GM23338 (cell line): ENCODE results near the gene CUX1. TPM values are rescaled to one million over a fixed set of nuclear protein-coding genes. Genes with fewer than 3 reads are reported as not detected.

Source experiments
- ATAC-seq: fragments of 200-7000 bp; cut with Tn5 transposase; 3 replicates; pipeline ENCODE4 v1.9.1; 2020
- DNase-seq: peaks from one replicate; pipeline ENCODE4 v3.0.0-alpha.2; 2015; ENCODE audit warnings: low spot score
- H2AFZ ChIP-seq: fragments of 200-600 bp; sonication (generic); 2 replicates; pipeline ENCODE4 v1.8.0; 2016; ENCODE audit warnings: antibody characterized with exemption, mild to moderate bottlenecking, moderate library complexity
- H3F3A ChIP-seq: fragments of 200-600 bp; sonication (generic); replicated peaks from 2 replicates; pipeline ENCODE4 v1.8.0; 2017; ENCODE audit warnings: antibody characterized with exemption, mixed run types, low read depth
- H3K27ac ChIP-seq: fragments of 200-600 bp; sonication (generic); 2 replicates; pipeline ENCODE4 v1.6.1; 2016; ENCODE audit warnings: low read depth
- H3K27me3 ChIP-seq: fragments of 200-600 bp; sonication (generic); 2 replicates; pipeline ENCODE4 v1.8.0; 2016; ENCODE audit warnings: mild to moderate bottlenecking, mixed run types, moderate library complexity; ENCODE audit not compliant: insufficient read depth
- H3K36me3 ChIP-seq: fragments of 200-600 bp; sonication (generic); 2 replicates; pipeline ENCODE4 v1.8.0; 2016; ENCODE audit warnings: mild to moderate bottlenecking; ENCODE audit not compliant: insufficient read depth
- H3K4me1 ChIP-seq: fragments of 200-600 bp; sonication (generic); 2 replicates; pipeline ENCODE4 v1.8.0; 2016; ENCODE audit warnings: mild to moderate bottlenecking, moderate library complexity; ENCODE audit not compliant: insufficient read depth
- H3K4me2 ChIP-seq: fragments of 200-600 bp; sonication (generic); 2 replicates; pipeline ENCODE4 v1.7.1; 2017; ENCODE audit warnings: mixed run types
- H3K4me3 ChIP-seq: fragments of 200-600 bp; sonication (generic); 2 replicates; pipeline ENCODE4 v1.6.1; 2016; ENCODE audit warnings: mixed run types
- H3K79me2 ChIP-seq: fragments of 200-600 bp; sonication (generic); replicated peaks from 2 replicates; pipeline ENCODE4 v1.8.0; 2017; ENCODE audit warnings: mild to moderate bottlenecking; ENCODE audit not compliant: insufficient read depth
- H3K9me2 ChIP-seq: fragments of 200-600 bp; sonication (generic); 2 replicates; pipeline ENCODE4 v1.8.0; 2017; ENCODE audit not compliant: insufficient read depth
- H4K20me1 ChIP-seq: fragments of 200-600 bp; sonication (generic); replicated peaks from 2 replicates; pipeline ENCODE4 v1.8.0; 2017; ENCODE audit warnings: mild to moderate bottlenecking; ENCODE audit not compliant: insufficient read depth
- H3K27ac Mint-ChIP-seq: 2 replicates; pipeline ENCODE4 v1.8.0; 2020; ENCODE audit warnings: inconsistent platforms, mild to moderate bottlenecking, moderate library complexity, mixed read lengths
- H3K27me3 Mint-ChIP-seq: 3 replicates; pipeline ENCODE4 v1.8.0; 2022; ENCODE audit warnings: low read depth, mild to moderate bottlenecking, moderate library complexity, mixed read lengths, inconsistent platforms; ENCODE audit not compliant: insufficient read depth, poor library complexity
- H3K36me3 Mint-ChIP-seq: 3 replicates; pipeline ENCODE4 v1.8.0; 2021; ENCODE audit warnings: low read depth, mild to moderate bottlenecking, inconsistent platforms, moderate library complexity, mixed read lengths
- H3K4me1 Mint-ChIP-seq: 3 replicates; pipeline ENCODE4 v1.8.0; 2020; ENCODE audit warnings: mild to moderate bottlenecking, inconsistent platforms, mixed read lengths
- H3K4me3 Mint-ChIP-seq: 3 replicates; pipeline ENCODE4 v1.8.0; 2021; ENCODE audit warnings: moderate library complexity, mild to moderate bottlenecking, inconsistent platforms, mixed read lengths
- H3K9me3 Mint-ChIP-seq: 3 replicates; pipeline ENCODE4 v1.8.0; 2020; ENCODE audit warnings: moderate library complexity, mild to moderate bottlenecking, inconsistent platforms, mixed read lengths
- CREB1 ChIP-seq: fragments of 250-450 bp; sonication (Bioruptor Pico); IDR thresholded peaks from 2 replicates; pipeline ENCODE4 v1.5.0; 2020; ENCODE audit warnings: low read depth, mild to moderate bottlenecking, moderate library complexity
- ETS1 ChIP-seq: IDR thresholded peaks from 2 replicates; pipeline ENCODE4 v1.6.1; 2016; ENCODE audit warnings: antibody characterized with exemption
- EZH2 ChIP-seq: fragments of 200-600 bp; sonication (generic); IDR thresholded peaks from one replicate; pipeline ENCODE4 v1.8.0; 2017; ENCODE audit warnings: antibody characterized with exemption, mild to moderate bottlenecking, low read depth; ENCODE audit not compliant: unreplicated experiment
- EZH2phosphoT487 ChIP-seq: fragments of 200-600 bp; sonication (generic); IDR thresholded peaks from one replicate; pipeline ENCODE4 v1.8.1; 2018; ENCODE audit warnings: antibody characterized with exemption; ENCODE audit not compliant: unreplicated experiment
- JUNB ChIP-seq: IDR thresholded peaks from one replicate; pipeline ENCODE4 v1.6.1; 2016; ENCODE audit warnings: antibody characterized with exemption; ENCODE audit not compliant: unreplicated experiment
- NANOG ChIP-seq: IDR thresholded peaks from 2 replicates; pipeline ENCODE4 v1.6.1; 2016; ENCODE audit warnings: antibody characterized with exemption, borderline replicate concordance
- POLR2AphosphoS5 ChIP-seq: IDR thresholded peaks from 2 replicates; pipeline ENCODE4 v1.6.1; 2016; ENCODE audit warnings: antibody characterized with exemption, low read depth
- REST ChIP-seq: IDR thresholded peaks from one replicate; pipeline ENCODE4 v1.6.1; 2018; ENCODE audit warnings: antibody characterized with exemption; ENCODE audit not compliant: unreplicated experiment
- STAT1 ChIP-seq: IDR thresholded peaks from one replicate; pipeline ENCODE4 v1.6.1; 2016; ENCODE audit warnings: antibody characterized with exemption; ENCODE audit not compliant: unreplicated experiment
- ZNF114 ChIP-seq: fragments of 250-450 bp; sonication (Bioruptor Pico); IDR thresholded peaks from 2 replicates; pipeline ENCODE4 v1.5.0; 2020; ENCODE audit warnings: mild to moderate bottlenecking, moderate library complexity
- ZNF331 ChIP-seq: fragments of 250-450 bp; sonication (Bioruptor Pico); IDR thresholded peaks from 2 replicates; pipeline ENCODE4 v1.5.0; 2020; ENCODE audit warnings: low read depth, mild to moderate bottlenecking, moderate library complexity
- ZNF462 ChIP-seq: fragments of 250-450 bp; sonication (Bioruptor Pico); IDR thresholded peaks from 2 replicates; pipeline ENCODE4 v1.5.0; 2020; ENCODE audit warnings: mild to moderate bottlenecking, moderate library complexity
- polyA plus RNA-seq: library from polyadenylated mRNA; unstranded; fragments of >200 nt; fragmentation: Nextera tagmentation; extraction: Ambion mirVana; gene quantifications from 2 replicates; pipeline ENCODE4 v1.2.1, GENCODE V29; 2016
- total RNA-seq: library from RNA; depleted of rRNA; stranded (reverse); fragments of >200 nt; shearing (Covaris generic); gene quantifications from 2 replicates; pipeline ENCODE4 v1.2.3, GENCODE V29; 2014

CUX1 gene
- total and polyA plus RNA-seq, 2 experiments from 2014 or later, result 49.9 to 64.0 TPM

- Histone ChIP-seq H3K36me3 (0 out of 2 replicates have a peak, but pooled peaks cover 6% of the 10 kb centered on the region), H2AFZ (no peak overlapping the region), H4K20me1 (no peaks in the 10 kb centered on the region; the same call in 1 of the 2 replicates), H3K27ac (no peak overlapping the region), H3K79me2 (0 out of 2 replicates have a peak, but pooled peaks cover 4% of the 10 kb centered on the region), H3K27me3 (no peaks in the 10 kb centered on the region), H3K9me2 (no peaks in the 10 kb centered on the region), H3F3A (peaks cover 6% of the 10 kb centered on the region; the same call in 1 of the 2 replicates), H3K4me1 (peaks cover 26% of the 10 kb centered on the region), H3K4me2 (no peak overlapping the region), H3K4me3 (no peak overlapping the region)
- Mint-ChIP-seq H3K9me3 (no peaks in the 10 kb centered on the region), H3K4me1 (peaks cover 26% of the 10 kb centered on the region), H3K36me3 (peaks cover 14% of the 10 kb centered on the region), H3K27ac (no peak overlapping the region), H3K4me3 (no peak overlapping the region), H3K27me3 (peaks cover 5% of the 10 kb centered on the region)
- TF ChIP-seq ETS1 (no peak), ZNF331 (CRISPR knock-in tag) (no peak), EZH2 (no peak), JUNB (no peak), CREB1 (no peak), EZH2phosphoT487 (no peak), REST (no peak), NANOG (no peak), ZNF114 (no peak), ZNF462 (no peak), POLR2AphosphoS5 (no peak), STAT1 (no peak)
- no peak for DNase-seq
- ATAC-seq, result no peak
Measured at GRCh38 chr7:102148799-102149198, 331.4 kb downstream of the CUX1 start.
